ENCODE results near the gene C10orf120. TPM values are rescaled to one million over a fixed set of nuclear protein-coding genes. Genes with fewer than 3 reads are reported as not detected.

The C10orf120 gene
- total RNA-seq, 1 experiment from 2014 or later = not detected

DNA sequence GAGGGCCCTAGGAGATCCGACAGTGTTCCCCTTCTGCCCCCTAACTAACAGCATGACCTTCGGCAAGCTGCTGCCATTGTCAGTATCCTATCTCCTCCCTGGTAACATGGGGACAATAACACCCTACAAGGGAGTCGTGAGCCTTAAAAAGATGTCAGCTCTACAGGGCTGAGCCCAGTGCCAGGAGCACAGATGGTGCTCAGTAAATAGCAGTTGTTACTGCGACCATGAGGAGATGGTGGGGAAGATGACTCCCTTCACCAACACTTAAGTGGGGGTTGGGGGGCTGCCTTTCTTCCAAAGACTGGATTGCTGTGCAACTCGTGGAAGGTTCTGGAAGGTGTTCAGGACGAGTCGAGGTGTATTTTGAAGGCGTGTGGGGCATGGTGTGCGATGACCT is 29.5 kb upstream of the C10orf120 start:
- intact Hi-C loops (cut with micrococcal nuclease; ENCODE audit: unreplicated experiment) = no loop called here

DNA sequence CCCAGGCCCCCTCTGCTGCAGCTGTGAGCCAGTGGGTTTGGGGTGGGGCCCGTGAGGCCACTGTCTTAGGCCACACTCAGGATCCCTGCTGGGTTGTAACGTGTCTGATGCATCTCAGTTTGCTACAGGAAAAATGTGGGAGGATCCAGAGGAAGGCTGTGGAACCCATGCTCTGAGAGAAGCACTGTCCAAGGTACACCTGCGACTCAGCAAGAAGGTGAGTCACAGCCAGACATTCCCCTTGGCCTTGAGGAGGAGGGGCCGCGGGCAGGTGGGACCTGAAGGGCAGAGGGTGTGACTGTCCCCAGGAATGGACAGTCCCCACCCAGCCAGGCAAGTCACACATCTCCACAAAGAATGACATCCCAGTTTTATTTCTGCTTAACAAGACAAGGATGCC is 27.8 kb upstream of the C10orf120 start:
- no peak for TF ChIP-seq EZH2 (IDR thresholded peaks at IDR 0.05; ENCODE audit: borderline replicate concordance, low read depth, low read length, poor library complexity, severe bottlenecking)
- TF ChIP-seq, protein P1, sequence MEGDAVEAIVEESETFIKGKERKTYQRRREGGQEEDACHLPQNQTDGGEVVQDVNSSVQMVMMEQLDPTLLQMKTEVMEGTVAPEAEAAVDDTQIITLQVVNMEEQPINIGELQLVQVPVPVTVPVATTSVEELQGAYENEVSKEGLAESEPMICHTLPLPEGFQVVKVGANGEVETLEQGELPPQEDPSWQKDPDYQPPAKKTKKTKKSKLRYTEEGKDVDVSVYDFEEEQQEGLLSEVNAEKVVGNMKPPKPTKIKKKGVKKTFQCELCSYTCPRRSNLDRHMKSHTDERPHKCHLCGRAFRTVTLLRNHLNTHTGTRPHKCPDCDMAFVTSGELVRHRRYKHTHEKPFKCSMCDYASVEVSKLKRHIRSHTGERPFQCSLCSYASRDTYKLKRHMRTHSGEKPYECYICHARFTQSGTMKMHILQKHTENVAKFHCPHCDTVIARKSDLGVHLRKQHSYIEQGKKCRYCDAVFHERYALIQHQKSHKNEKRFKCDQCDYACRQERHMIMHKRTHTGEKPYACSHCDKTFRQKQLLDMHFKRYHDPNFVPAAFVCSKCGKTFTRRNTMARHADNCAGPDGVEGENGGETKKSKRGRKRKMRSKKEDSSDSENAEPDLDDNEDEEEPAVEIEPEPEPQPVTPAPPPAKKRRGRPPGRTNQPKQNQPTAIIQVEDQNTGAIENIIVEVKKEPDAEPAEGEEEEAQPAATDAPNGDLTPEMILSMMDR (conservative IDR thresholded peaks at IDR 0.05; ENCODE audit: low read depth, low read length) = no peak

More for the DNA sequence above, 29.5 kb upstream of the C10orf120 start:
- DNase-seq (ENCODE audit: low spot score) = no peak
- CTCF ChIA-PET = no interaction called here
- Histone ChIP-seq H3K4me1 (ENCODE audit: insufficient read depth, low read length, poor library complexity, severe bottlenecking) (no peaks in the 10 kb centered on the region), H3K36me3 (ENCODE audit: insufficient read depth, low read length, poor library complexity, severe bottlenecking) (no peaks in the 10 kb centered on the region), H3K4me3 (ENCODE audit: low read depth, low read length, poor library complexity, severe bottlenecking) (no peak overlapping the region), H3K27ac (ENCODE audit: low read depth, low read length, poor library complexity, severe bottlenecking) (no peak overlapping the region), H3K27me3 (replicated peaks; ENCODE audit: insufficient read depth, low read depth, low read length, poor library complexity) (peaks cover 25% of the 10 kb centered on the region), H3K9me3 (ENCODE audit: low read depth, low read length, poor library complexity, severe bottlenecking) (no peaks in the 10 kb centered on the region)
- no TSS peak for BruUV-seq (replicated peaks)
- no peak for TF ChIP-seq EZH2 (IDR thresholded peaks at IDR 0.05; ENCODE audit: borderline replicate concordance, low read depth, low read length, poor library complexity, severe bottlenecking)
- TF ChIP-seq, protein P1 (conservative IDR thresholded peaks at IDR 0.05; ENCODE audit: low read depth, low read length) = no peak
- POLR2A ChIA-PET (ENCODE audit: low non-redundant PET) = no interaction called here

GRCh38 chr10:122725768-122726167 is 26.1 kb upstream of the C10orf120 start:
- ChIA-PET POLR2A (ENCODE audit: low non-redundant PET) (no interaction called here), CTCF (no interaction called here)
- H3K4me3 ChIP-seq (ENCODE audit: low read depth, low read length, poor library complexity, severe bottlenecking) = no peak overlapping the region
- H3K9me3 ChIP-seq (ENCODE audit: low read depth, low read length, poor library complexity, severe bottlenecking) = no peaks in the 10 kb centered on the region
- DNase-seq (ENCODE audit: low spot score) = no peak
- H3K4me1 ChIP-seq (ENCODE audit: insufficient read depth, low read length, poor library complexity, severe bottlenecking) = no peaks in the 10 kb centered on the region
- BruUV-seq (replicated peaks) = no TSS peak
- H3K36me3 ChIP-seq (ENCODE audit: insufficient read depth, low read length, poor library complexity, severe bottlenecking) = no peaks in the 10 kb centered on the region
- intact Hi-C loops (cut with micrococcal nuclease; ENCODE audit: unreplicated experiment) = no loop called here
- peaks cover 51% of the 10 kb centered on the region for H3K27me3 ChIP-seq (replicated peaks; ENCODE audit: insufficient read depth, low read depth, low read length, poor library complexity)
- TF ChIP-seq EZH2 (IDR thresholded peaks at IDR 0.05; ENCODE audit: borderline replicate concordance, low read depth, low read length, poor library complexity, severe bottlenecking) = no peak
- TF ChIP-seq, protein P1 (conservative IDR thresholded peaks at IDR 0.05; ENCODE audit: low read depth, low read length) = no peak
- no peak overlapping the region for H3K27ac ChIP-seq (ENCODE audit: low read depth, low read length, poor library complexity, severe bottlenecking)

More for the DNA sequence above, 27.8 kb upstream of the C10orf120 start:
- BruUV-seq (replicated peaks) = no TSS peak
- Histone ChIP-seq H3K4me1 (ENCODE audit: insufficient read depth, low read length, poor library complexity, severe bottlenecking) (no peaks in the 10 kb centered on the region), H3K27me3 (replicated peaks; ENCODE audit: insufficient read depth, low read depth, low read length, poor library complexity) (peaks cover 36% of the 10 kb centered on the region), H3K36me3 (ENCODE audit: insufficient read depth, low read length, poor library complexity, severe bottlenecking) (no peaks in the 10 kb centered on the region), H3K27ac (ENCODE audit: low read depth, low read length, poor library complexity, severe bottlenecking) (no peak overlapping the region), H3K4me3 (ENCODE audit: low read depth, low read length, poor library complexity, severe bottlenecking) (no peak overlapping the region), H3K9me3 (ENCODE audit: low read depth, low read length, poor library complexity, severe bottlenecking) (no peaks in the 10 kb centered on the region)
- ChIA-PET CTCF (no interaction called here), POLR2A (ENCODE audit: low non-redundant PET) (no interaction called here)
- intact Hi-C loops (cut with micrococcal nuclease; ENCODE audit: unreplicated experiment) = no loop called here
- no peak for DNase-seq (ENCODE audit: low spot score)
